ENCODE results near the gene OR2A25. TPM values are rescaled to one million over a fixed set of nuclear protein-coding genes. Genes with fewer than 3 reads are reported as not detected.
"Not testable (repeated sequence)": the region's sequence is repeated elsewhere in the genome, so short reads cannot be mapped to it uniquely, and the experiment has no call there.

The OR2A25 gene
- total and polyA plus RNA-seq, 7 donors, result not detected

DNA sequence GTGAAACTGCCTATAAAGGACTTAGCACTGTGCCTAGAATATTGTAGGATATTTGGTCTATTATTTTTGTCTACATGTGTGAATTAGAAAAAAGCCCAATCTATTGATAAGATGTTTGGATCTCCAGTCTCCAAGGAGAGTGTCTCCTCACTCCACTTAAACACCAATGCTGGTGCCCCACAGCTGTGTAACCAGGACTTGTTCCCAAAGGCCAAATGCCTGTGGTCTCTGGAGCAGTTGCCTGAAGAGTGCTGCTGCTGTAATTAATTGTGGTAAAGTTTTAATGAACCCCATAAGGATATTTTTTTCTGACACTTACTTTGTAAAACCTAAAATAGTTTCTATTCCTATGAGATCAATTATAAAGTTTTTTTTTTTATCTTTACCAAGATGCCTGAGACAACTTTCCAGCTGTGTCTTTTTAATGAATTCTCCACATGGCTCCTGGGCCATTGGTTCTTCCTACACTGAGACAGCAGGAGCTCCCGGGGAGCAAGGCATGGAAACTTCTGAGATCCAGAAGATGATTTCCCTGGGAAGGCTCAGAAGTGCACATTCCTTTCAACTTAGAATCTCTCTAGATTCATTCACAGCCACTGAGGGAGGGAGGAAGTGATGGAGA lies 32.1 kb upstream of the OR2A25 start:
- TF ChIP-seq, protein P1, sequence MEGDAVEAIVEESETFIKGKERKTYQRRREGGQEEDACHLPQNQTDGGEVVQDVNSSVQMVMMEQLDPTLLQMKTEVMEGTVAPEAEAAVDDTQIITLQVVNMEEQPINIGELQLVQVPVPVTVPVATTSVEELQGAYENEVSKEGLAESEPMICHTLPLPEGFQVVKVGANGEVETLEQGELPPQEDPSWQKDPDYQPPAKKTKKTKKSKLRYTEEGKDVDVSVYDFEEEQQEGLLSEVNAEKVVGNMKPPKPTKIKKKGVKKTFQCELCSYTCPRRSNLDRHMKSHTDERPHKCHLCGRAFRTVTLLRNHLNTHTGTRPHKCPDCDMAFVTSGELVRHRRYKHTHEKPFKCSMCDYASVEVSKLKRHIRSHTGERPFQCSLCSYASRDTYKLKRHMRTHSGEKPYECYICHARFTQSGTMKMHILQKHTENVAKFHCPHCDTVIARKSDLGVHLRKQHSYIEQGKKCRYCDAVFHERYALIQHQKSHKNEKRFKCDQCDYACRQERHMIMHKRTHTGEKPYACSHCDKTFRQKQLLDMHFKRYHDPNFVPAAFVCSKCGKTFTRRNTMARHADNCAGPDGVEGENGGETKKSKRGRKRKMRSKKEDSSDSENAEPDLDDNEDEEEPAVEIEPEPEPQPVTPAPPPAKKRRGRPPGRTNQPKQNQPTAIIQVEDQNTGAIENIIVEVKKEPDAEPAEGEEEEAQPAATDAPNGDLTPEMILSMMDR (IDR thresholded peaks at IDR 0.05), result no peak
- intact Hi-C loops (cut with DNase I), result loop anchor here in 1 of 2 donors (10.0 kb wide), 1 partner anchor 97 kb away; no protein-coding TSS in a partner anchor
- WGBS, 3 donors, result 29 to 36% (median 35%) methylated on average over 1 of the region's 1 CpG
- DNase-seq (no peak), ATAC-seq (peak in 1 of 4 donors; percentile 49)
- no peak overlapping the region for H3K27ac ChIP-seq
- no peaks in the 10 kb centered on the region for H3K36me3 ChIP-seq (ENCODE audit: insufficient read depth in 1 of 2, low read depth in 1 of 2)
- H3K27me3 ChIP-seq (ENCODE audit: insufficient read depth in 3 of 3, low read length in 2 of 3), result no peaks in the 10 kb centered on the region
- no peaks in the 10 kb centered on the region for H3K9me3 ChIP-seq
- H3K4me1 ChIP-seq, result no peaks in the 10 kb centered on the region
- no peak overlapping the region for H3K4me3 ChIP-seq

- Histone ChIP-seq H3K36me3 (ENCODE audit: insufficient read depth in 1 of 2, low read depth in 1 of 2) (no peaks in the 10 kb centered on the region), H3K9me3 (no peaks in the 10 kb centered on the region), H3K4me1 (no peaks in the 10 kb centered on the region), H3K27me3 (ENCODE audit: insufficient read depth in 3 of 3, low read length in 2 of 3) (no peaks in the 10 kb centered on the region), H3K27ac (no peak overlapping the region), H3K4me3 (no peak overlapping the region)
- no peak for ATAC-seq
- intact Hi-C loops (cut with DNase I), result loop anchor here in 1 of 2 donors (10.0 kb wide), 1 partner anchor 96 kb away; no protein-coding TSS in a partner anchor
- TF ChIP-seq, protein P1 (IDR thresholded peaks at IDR 0.05), result no peak
- WGBS, 3 donors, result 36 to 80% (median 53%) methylated on average over 4 of the region's 4 CpGs
- DNase-seq, result no peak
Measured at GRCh38 chr7:144038887-144039286, 30.7 kb upstream of the OR2A25 start.

GRCh38 chr7:144048648-144049047 lies 21.0 kb upstream of the OR2A25 start, which contains the start of gene OR2A5:
OR2A5 (plus strand) TSS chr7:144048948; CDS start chr7:144050402, 1,454 bp downstream.
- Histone ChIP-seq H3K4me3 (no peak within 1 kb of the TSS), H3K27me3 (ENCODE audit: insufficient read depth in 3 of 3, low read length in 2 of 3) (no peaks in the 10 kb centered on the region), H3K4me1 (no peaks in the 10 kb centered on the region), H3K9me3 (no peaks in the 10 kb centered on the region), H3K36me3 (ENCODE audit: insufficient read depth in 1 of 2, low read depth in 1 of 2) (no peaks in the 10 kb centered on the region), H3K27ac (no peak within 1 kb of the TSS)
- intact Hi-C loops (cut with DNase I), result no loop called here
- TF ChIP-seq, protein P1 (IDR thresholded peaks at IDR 0.05), result no peak
- ATAC-seq, result no peak
- no peak for DNase-seq
- WGBS, 3 donors, result 16 to 23% (median 18%) methylated on average over 1 of the region's 1 CpG

- ATAC-seq, result no peak
- no peak overlapping the region for H3K27ac ChIP-seq
- no peaks in the 10 kb centered on the region for H3K9me3 ChIP-seq
- intact Hi-C loops (cut with DNase I), result no loop called here
- no peak overlapping the region for H3K4me3 ChIP-seq
- H3K36me3 ChIP-seq (ENCODE audit: insufficient read depth in 1 of 2, low read depth in 1 of 2), result no peaks in the 10 kb centered on the region
- H3K4me1 ChIP-seq, result no peaks in the 10 kb centered on the region
- no peak for DNase-seq
- no peaks in the 10 kb centered on the region for H3K27me3 ChIP-seq (ENCODE audit: insufficient read depth in 3 of 3, low read length in 2 of 3)
- WGBS, 3 donors, result 29 to 52% (median 42%) methylated on average over 2 of the region's 2 CpGs
- TF ChIP-seq, protein P1 (IDR thresholded peaks at IDR 0.05), result no peak
Measured at GRCh38 chr7:144049491-144049890, 20.1 kb upstream of the OR2A25 start.

DNA sequence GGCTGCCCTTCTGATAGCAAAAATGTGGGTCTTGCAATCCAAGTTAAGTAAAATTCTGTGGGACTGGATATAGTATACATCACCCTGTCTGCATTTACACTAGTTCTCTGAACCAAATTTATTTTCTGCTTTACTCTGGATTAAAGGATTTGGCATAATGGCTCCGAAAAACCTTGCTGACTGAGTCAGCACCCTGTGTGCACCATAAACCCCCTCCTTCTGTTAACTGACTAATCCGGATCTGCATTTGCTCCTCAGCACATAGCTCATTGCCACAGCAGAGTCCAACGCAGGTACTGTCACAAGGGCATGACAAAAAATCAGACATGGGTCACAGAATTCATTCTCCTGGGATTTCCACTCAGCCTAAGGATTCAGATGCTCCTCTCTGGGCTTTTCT lies 19.5 kb upstream of the OR2A25 start:
- intact Hi-C loops (cut with DNase I), result no loop called here
- Histone ChIP-seq H3K4me1 (no peaks in the 10 kb centered on the region), H3K9me3 (no peaks in the 10 kb centered on the region), H3K4me3 (no peak overlapping the region), H3K27ac (no peak overlapping the region), H3K36me3 (ENCODE audit: insufficient read depth in 1 of 2, low read depth in 1 of 2) (no peaks in the 10 kb centered on the region), H3K27me3 (ENCODE audit: insufficient read depth in 3 of 3, low read length in 2 of 3) (no peaks in the 10 kb centered on the region)
- DNase-seq (no peak), ATAC-seq (no peak)
- TF ChIP-seq, protein P1 (IDR thresholded peaks at IDR 0.05), result no peak
- 13 to 42% (median 25%) methylated on average over 3 of the region's 3 CpGs for WGBS, 3 donors

GRCh38 chr7:144050884-144051283 lies 18.7 kb upstream of the OR2A25 start:
- ATAC-seq; DNase-seq; H3K9me3 ChIP-seq; H3K27me3 ChIP-seq (ENCODE audit: insufficient read depth in 3 of 3, low read length in 2 of 3); H3K4me3 ChIP-seq; intact Hi-C loops (cut with DNase I); H3K36me3 ChIP-seq (ENCODE audit: insufficient read depth in 1 of 2, low read depth in 1 of 2); H3K27ac ChIP-seq; H3K4me1 ChIP-seq: not testable (repeated sequence)
- 84 to 87% (median 85%) methylated on average over 8 of the region's 8 CpGs for WGBS, 3 donors
